ENCODE results near the gene TBC1D5.
A peak's percentile ranks its signal among the peaks of the same experiment; 100 is the strongest.

TBC1D5 gene

GRCh38 chr3:17204049-17204650 is 538.3 kb downstream of the TBC1D5 start:
- DNase-seq (ENCODE audit: low read depth, low spot score): no peak
- in situ Hi-C loops (cut with HindIII; ENCODE audit: low sequenced_read_pairs): no loop called here
- no peak for TF ChIP-seq CTCF (IDR thresholded peaks at IDR 0.05; ENCODE audit: low read depth, low read length)
- no peak overlapping the region for H3K4me3 ChIP-seq (ENCODE audit: low read depth, low read length)

- no peak overlapping the region for H3K4me3 ChIP-seq (ENCODE audit: low read depth, low read length)
- DNase-seq (ENCODE audit: low read depth, low spot score): no peak
- TF ChIP-seq CTCF (IDR thresholded peaks at IDR 0.05; ENCODE audit: low read depth, low read length): no peak
- in situ Hi-C loops (cut with HindIII; ENCODE audit: low sequenced_read_pairs): no loop called here
Measured at GRCh38 chr3:17201538-17201937, 540.9 kb downstream of the TBC1D5 start.

- in situ Hi-C loops (cut with HindIII; ENCODE audit: low sequenced_read_pairs): no loop called here
- DNase-seq (ENCODE audit: low read depth, low spot score): peak; percentile 18
Measured at GRCh38 chr3:17195856-17196604, 546.4 kb downstream of the TBC1D5 start.

GRCh38 chr3:17195192-17195611 is 547.2 kb downstream of the TBC1D5 start:
- H3K4me3 ChIP-seq (ENCODE audit: low read depth, low read length): no peak overlapping the region
- TF ChIP-seq CTCF (IDR thresholded peaks at IDR 0.05; ENCODE audit: low read depth, low read length): no peak
- DNase-seq (ENCODE audit: low read depth, low spot score): peak; percentile 47
- in situ Hi-C loops (cut with HindIII; ENCODE audit: low sequenced_read_pairs): no loop called here

More at GRCh38 chr3:17195856-17196604, 546.4 kb downstream of the TBC1D5 start:
- H3K4me3 ChIP-seq (ENCODE audit: low read depth, low read length): no peak overlapping the region
- TF ChIP-seq CTCF (IDR thresholded peaks at IDR 0.05; ENCODE audit: low read depth, low read length): peak; percentile 24

GRCh38 chr3:17194116-17194515 is 548.3 kb downstream of the TBC1D5 start:
- TF ChIP-seq CTCF (IDR thresholded peaks at IDR 0.05; ENCODE audit: low read depth, low read length): no peak
- DNase-seq (ENCODE audit: low read depth, low spot score): no peak
- in situ Hi-C loops (cut with HindIII; ENCODE audit: low sequenced_read_pairs): no loop called here
- no peak overlapping the region for H3K4me3 ChIP-seq (ENCODE audit: low read depth, low read length)

GRCh38 chr3:17192995-17193394 is 549.4 kb downstream of the TBC1D5 start:
- no peak for TF ChIP-seq CTCF (IDR thresholded peaks at IDR 0.05; ENCODE audit: low read depth, low read length)
- no peak for DNase-seq (ENCODE audit: low read depth, low spot score)
- in situ Hi-C loops (cut with HindIII; ENCODE audit: low sequenced_read_pairs): no loop called here
- no peak overlapping the region for H3K4me3 ChIP-seq (ENCODE audit: low read depth, low read length)
